Measurements from ENCODE around the gene LEAP2. TPM values are rescaled to one million over a fixed set of nuclear protein-coding genes. Genes with fewer than 3 reads are reported as not detected.

Gene LEAP2, protein sequence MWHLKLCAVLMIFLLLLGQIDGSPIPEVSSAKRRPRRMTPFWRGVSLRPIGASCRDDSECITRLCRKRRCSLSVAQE
- total RNA-seq (1.4 TPM), polyA plus RNA-seq (ENCODE audit: insufficient read depth in 1 of 8, insufficient read length in 8 of 8, low replicate concordance in 1 of 8) (1 to 10 TPM in 7 of 8 donors, under 1 TPM in 1; 0.74 to 3.2 (median 1.5) TPM)
- long read RNA-seq, donor 1, partial matches to known transcripts = 0 of 1 reads
- long read RNA-seq, donor 1, other reads (novel, unspliced or antisense) = 0 of 1 reads
- long read RNA-seq, donor 2 = 0 reads
- long read RNA-seq, donor 3, partial matches to known transcripts = 0 of 1 reads
- long read RNA-seq, donor 3, other reads (novel, unspliced or antisense) = 0 of 1 reads
- long read RNA-seq, donor 4 = 0 reads
- long read RNA-seq, donor 5 = 0 reads
- long read RNA-seq, donor 6, partial matches to known transcripts = 0 of 3 reads
- long read RNA-seq, donor 6, other reads (novel, unspliced or antisense) = 0 of 3 reads
- long read RNA-seq, donor 7, partial matches to known transcripts = 0 of 1 reads
- long read RNA-seq, donor 7, other reads (novel, unspliced or antisense) = 0 of 1 reads
- long read RNA-seq, donor 8 = 0 reads
- long read RNA-seq, donor 9 = 0 reads
- long read RNA-seq, donor 10, partial matches to known transcripts = 0 of 1 reads
- long read RNA-seq, donor 10, other reads (novel, unspliced or antisense) = 0 of 1 reads
- long read RNA-seq, donor 11 = 0 reads

DNA sequence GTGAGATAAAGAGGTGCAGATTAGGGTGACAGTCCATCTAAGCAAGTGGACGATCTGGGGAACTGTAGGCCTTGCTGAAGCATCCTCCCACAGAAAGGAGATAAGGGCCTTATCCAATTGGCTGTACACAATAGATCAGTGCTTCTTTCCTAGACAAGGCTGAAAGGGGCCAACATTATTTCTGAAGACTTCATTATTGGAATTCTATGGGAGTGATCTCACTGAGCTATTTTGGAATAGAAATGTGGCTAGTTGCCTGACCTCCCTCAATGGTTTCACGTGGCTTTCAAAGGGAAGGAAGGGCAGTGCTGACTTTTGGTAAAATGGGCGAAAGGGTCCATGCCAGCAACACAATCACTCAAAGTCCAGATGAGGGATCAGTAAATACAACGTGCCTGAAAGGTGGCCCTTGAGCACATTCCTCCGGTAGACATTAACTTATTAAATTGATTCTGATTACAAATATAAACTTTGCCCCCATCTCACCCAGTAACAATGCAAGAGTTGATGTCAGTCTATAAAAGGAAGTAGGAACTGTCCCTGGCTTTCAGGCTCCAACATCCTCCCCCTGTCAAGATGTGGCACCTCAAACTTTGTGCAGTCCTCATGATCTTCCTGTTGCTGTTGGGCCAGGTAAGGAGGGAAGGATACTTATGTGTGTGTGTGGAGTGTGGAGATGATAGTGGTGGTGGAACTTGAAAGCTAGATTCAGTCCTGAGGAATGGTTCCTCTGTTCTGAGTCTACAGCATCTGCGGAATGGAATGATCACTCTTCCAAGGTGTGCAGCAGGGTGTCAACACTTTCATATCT is at the start of gene LEAP2:
TSS of gene LEAP2 (plus strand) at position 550 of the 811 bp plus-strand sequence. CDS start at position 577, 27 bp downstream.
- Histone ChIP-seq H3K4me3 (ENCODE audit: low read length) (no peak within 1 kb of the TSS), H3K9me3 (replicated peaks; ENCODE audit: control insufficient read depth, low read depth, low read length) (no peaks in the 10 kb centered on the region), H3K27ac (ENCODE audit: low read length) (no peak within 1 kb of the TSS), H3K36me3 (ENCODE audit: control insufficient read depth, insufficient read depth, low read length) (peaks cover 33% of the 10 kb centered on the region), H3K4me1 (ENCODE audit: control insufficient read depth, insufficient read depth, low read length) (peaks cover 20% of the 10 kb centered on the region), H3K27me3 (ENCODE audit: control insufficient read depth, insufficient read depth, low read length) (no peaks in the 10 kb centered on the region)
- DNase-seq = no peak
- WGBS (ENCODE audit: insufficient coverage) = 83% methylated on average over 1 of the region's 6 CpGs

DNA sequence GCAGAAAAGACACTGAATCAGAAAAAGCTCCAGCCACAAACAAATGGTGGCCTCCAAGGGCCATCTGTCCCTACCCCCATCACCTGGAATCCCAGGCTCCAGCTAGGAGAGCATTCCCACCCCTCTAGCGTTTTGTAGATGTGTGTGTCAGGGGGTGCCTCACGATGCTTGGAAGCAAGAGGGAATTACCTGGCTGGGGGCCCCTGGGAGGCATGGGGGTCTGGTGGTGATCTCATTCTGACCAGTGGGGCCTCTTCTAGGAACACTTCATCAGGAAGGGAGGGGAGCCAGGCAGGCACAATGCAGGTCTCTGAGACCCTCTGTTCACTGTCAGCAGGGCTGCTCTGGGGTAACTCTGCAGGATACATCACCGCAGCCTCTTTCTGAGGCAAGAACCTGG is 49.0 kb upstream of the LEAP2 start:
- H3K4me3 ChIP-seq (ENCODE audit: low read length) = no peak overlapping the region
- peaks cover 35% of the 10 kb centered on the region for H3K4me1 ChIP-seq (ENCODE audit: control insufficient read depth, insufficient read depth, low read length)
- 87% methylated on average over 3 of the region's 3 CpGs for WGBS (ENCODE audit: insufficient coverage)
- peaks cover 73% of the 10 kb centered on the region for H3K27me3 ChIP-seq (ENCODE audit: control insufficient read depth, insufficient read depth, low read length)
- H3K36me3 ChIP-seq (ENCODE audit: control insufficient read depth, insufficient read depth, low read length) = no peaks in the 10 kb centered on the region
- no peaks in the 10 kb centered on the region for H3K9me3 ChIP-seq (replicated peaks; ENCODE audit: control insufficient read depth, low read depth, low read length)
- H3K27ac ChIP-seq (ENCODE audit: low read length) = no peak overlapping the region
- DNase-seq = no peak

DNA sequence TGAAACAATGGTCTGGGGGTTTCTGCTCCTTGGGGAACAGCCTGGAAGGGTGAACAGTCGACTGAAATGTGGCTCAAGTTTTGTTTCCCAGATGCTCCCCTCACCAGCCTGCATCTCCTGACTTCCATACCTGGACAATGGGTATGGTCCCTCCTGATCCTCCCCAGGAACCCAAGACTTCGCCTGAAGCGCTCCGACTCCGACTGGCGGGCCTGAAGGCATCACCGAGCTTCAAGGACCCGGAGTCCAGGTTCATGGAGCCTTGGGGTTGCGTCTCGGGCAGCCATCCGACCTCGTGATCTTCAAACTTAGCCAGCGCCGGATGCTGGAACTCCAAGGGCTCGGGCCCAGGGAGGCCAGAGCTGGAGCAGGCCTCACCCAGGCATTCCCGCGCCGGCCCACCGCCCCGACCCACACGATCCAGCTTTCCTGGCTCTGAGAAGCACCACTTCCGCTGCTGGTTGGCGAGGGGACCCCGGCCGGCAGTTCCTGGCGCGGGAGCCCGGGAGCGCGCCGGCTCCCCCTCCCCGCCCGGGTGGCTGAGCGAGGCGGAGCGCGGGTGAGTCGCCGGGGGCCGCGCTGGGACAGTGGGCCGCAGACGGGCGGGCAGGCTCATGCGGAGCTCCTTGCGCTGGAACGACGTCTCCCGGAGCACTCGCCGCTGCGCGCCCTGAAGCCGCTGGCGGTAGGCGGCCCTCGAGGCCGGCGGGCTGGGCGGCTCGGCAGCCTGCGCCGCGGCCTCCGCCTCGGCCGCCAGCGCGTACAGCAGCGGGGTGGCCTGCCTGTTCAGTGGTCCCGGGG is 48.2 kb upstream of the LEAP2 start:
- H3K27me3 ChIP-seq (ENCODE audit: control insufficient read depth, insufficient read depth, low read length) = peaks cover 71% of the 10 kb centered on the region
- H3K4me3 ChIP-seq (ENCODE audit: low read length) = no peak overlapping the region
- 26% methylated on average over 67 of the region's 71 CpGs for WGBS (ENCODE audit: insufficient coverage)

GRCh38 chr5:132825834-132826391 is 47.6 kb upstream of the LEAP2 start:
- H3K36me3 ChIP-seq (ENCODE audit: control insufficient read depth, insufficient read depth, low read length) = no peaks in the 10 kb centered on the region
- no peaks in the 10 kb centered on the region for H3K9me3 ChIP-seq (replicated peaks; ENCODE audit: control insufficient read depth, low read depth, low read length)
- H3K27ac ChIP-seq (ENCODE audit: low read length) = no peak overlapping the region
- no peak for DNase-seq
- H3K4me3 ChIP-seq (ENCODE audit: low read length) = no peak overlapping the region
- H3K4me1 ChIP-seq (ENCODE audit: control insufficient read depth, insufficient read depth, low read length) = peaks cover 36% of the 10 kb centered on the region
- peaks cover 69% of the 10 kb centered on the region for H3K27me3 ChIP-seq (ENCODE audit: control insufficient read depth, insufficient read depth, low read length)
- WGBS (ENCODE audit: insufficient coverage) = 23% methylated on average over 37 of the region's 43 CpGs

More for the DNA sequence above, 48.2 kb upstream of the LEAP2 start:
- no peaks in the 10 kb centered on the region for H3K9me3 ChIP-seq (replicated peaks; ENCODE audit: control insufficient read depth, low read depth, low read length)
- H3K27ac ChIP-seq (ENCODE audit: low read length) = no peak overlapping the region
- H3K4me1 ChIP-seq (ENCODE audit: control insufficient read depth, insufficient read depth, low read length) = peaks cover 34% of the 10 kb centered on the region
- DNase-seq = no peak
- no peaks in the 10 kb centered on the region for H3K36me3 ChIP-seq (ENCODE audit: control insufficient read depth, insufficient read depth, low read length)

- no peak for DNase-seq
- Histone ChIP-seq H3K27me3 (ENCODE audit: control insufficient read depth, insufficient read depth, low read length) (peaks cover 72% of the 10 kb centered on the region), H3K36me3 (ENCODE audit: control insufficient read depth, insufficient read depth, low read length) (no peaks in the 10 kb centered on the region), H3K4me3 (ENCODE audit: low read length) (no peak overlapping the region), H3K9me3 (replicated peaks; ENCODE audit: control insufficient read depth, low read depth, low read length) (no peaks in the 10 kb centered on the region), H3K4me1 (ENCODE audit: control insufficient read depth, insufficient read depth, low read length) (peaks cover 38% of the 10 kb centered on the region), H3K27ac (ENCODE audit: low read length) (no peak overlapping the region)
- 80% methylated on average over 4 of the region's 6 CpGs for WGBS (ENCODE audit: insufficient coverage)
Measured at GRCh38 chr5:132826424-132827082, 46.9 kb upstream of the LEAP2 start.

- WGBS (ENCODE audit: insufficient coverage) = 100% methylated on average over 1 of the region's 4 CpGs
- DNase-seq = no peak
Measured at GRCh38 chr5:132827943-132828673, 45.4 kb upstream of the LEAP2 start.

GRCh38 chr5:132828846-132829494 is 44.5 kb upstream of the LEAP2 start:
- Histone ChIP-seq H3K4me1 (ENCODE audit: control insufficient read depth, insufficient read depth, low read length) (peaks cover 25% of the 10 kb centered on the region), H3K9me3 (replicated peaks; ENCODE audit: control insufficient read depth, low read depth, low read length) (no peaks in the 10 kb centered on the region), H3K36me3 (ENCODE audit: control insufficient read depth, insufficient read depth, low read length) (no peaks in the 10 kb centered on the region), H3K4me3 (ENCODE audit: low read length) (no peak overlapping the region), H3K27ac (ENCODE audit: low read length) (no peak overlapping the region), H3K27me3 (ENCODE audit: control insufficient read depth, insufficient read depth, low read length) (peaks cover 63% of the 10 kb centered on the region)
- no peak for DNase-seq
- 84% methylated on average over 3 of the region's 4 CpGs for WGBS (ENCODE audit: insufficient coverage)

More at GRCh38 chr5:132827943-132828673, 45.4 kb upstream of the LEAP2 start:
- Histone ChIP-seq H3K9me3 (replicated peaks; ENCODE audit: control insufficient read depth, low read depth, low read length) (no peaks in the 10 kb centered on the region), H3K4me3 (ENCODE audit: low read length) (no peak overlapping the region), H3K4me1 (ENCODE audit: control insufficient read depth, insufficient read depth, low read length) (peaks cover 31% of the 10 kb centered on the region), H3K36me3 (ENCODE audit: control insufficient read depth, insufficient read depth, low read length) (no peaks in the 10 kb centered on the region), H3K27me3 (ENCODE audit: control insufficient read depth, insufficient read depth, low read length) (peaks cover 67% of the 10 kb centered on the region), H3K27ac (ENCODE audit: low read length) (no peak overlapping the region)

- 3% methylated on average over 75 of the region's 75 CpGs for WGBS (ENCODE audit: insufficient coverage)
- Histone ChIP-seq H3K4me1 (ENCODE audit: control insufficient read depth, insufficient read depth, low read length) (peaks cover 25% of the 10 kb centered on the region), H3K27me3 (ENCODE audit: control insufficient read depth, insufficient read depth, low read length) (peaks cover 54% of the 10 kb centered on the region), H3K36me3 (ENCODE audit: control insufficient read depth, insufficient read depth, low read length) (no peaks in the 10 kb centered on the region), H3K4me3 (ENCODE audit: low read length) (peak overlapping the region; percentile 48), H3K9me3 (replicated peaks; ENCODE audit: control insufficient read depth, low read depth, low read length) (no peaks in the 10 kb centered on the region), H3K27ac (ENCODE audit: low read length) (no peak overlapping the region)
- peak; percentile 82 for DNase-seq
Measured at GRCh38 chr5:132829742-132830435, 43.6 kb upstream of the LEAP2 start.

All from muscle of leg (tissue), 16 donors.